Calu3 (cell line): Measurements from ENCODE around the gene DIP2B. TPM values are rescaled to one million over a fixed set of nuclear protein-coding genes. Genes with fewer than 3 reads are reported as not detected.

Source experiments
- BruUV-seq: library from RNA; stranded (reverse); fragments of 400-500 nt; replicated peaks from 2 replicates; lab custom pipeline; 2021; lab: Mats Ljungman, UMichigan
- CTCF ChIA-PET: fragments of 300-600 bp; sonication (Branson Sonifier 250); formaldehyde crosslinking; loops from one replicate; lab custom pipeline; 2022; ENCODE audit warnings: antibody characterized with exemption; lab: Charles Lee
- DNase-seq: peaks from one replicate; pipeline ENCODE4 v3.0.0; 2022
- H3K27ac Mint-ChIP-seq: one replicate; pipeline ENCODE4 v1.8.0; 2022; ENCODE audit warnings: mixed read lengths; ENCODE audit not compliant: unreplicated experiment
- H3K27me3 Mint-ChIP-seq: one replicate; pipeline ENCODE4 v1.8.0; 2022; ENCODE audit warnings: mixed read lengths; ENCODE audit not compliant: unreplicated experiment
- H3K36me3 Mint-ChIP-seq: one replicate; pipeline ENCODE4 v1.8.0; 2022; ENCODE audit warnings: mild to moderate bottlenecking, moderate library complexity, mixed read lengths; ENCODE audit not compliant: insufficient read depth, unreplicated experiment
- H3K4me1 Mint-ChIP-seq: one replicate; pipeline ENCODE4 v1.8.0; 2022; ENCODE audit warnings: mild to moderate bottlenecking, low read depth, mixed read lengths; ENCODE audit not compliant: unreplicated experiment
- H3K4me3 Mint-ChIP-seq: one replicate; pipeline ENCODE4 v1.8.0; 2022; ENCODE audit warnings: mild to moderate bottlenecking, low read depth, moderate library complexity, mixed read lengths; ENCODE audit not compliant: unreplicated experiment
- H3K9me3 Mint-ChIP-seq: one replicate; pipeline ENCODE4 v1.8.0; 2022; ENCODE audit warnings: low read depth, mixed read lengths; ENCODE audit not compliant: unreplicated experiment
- CTCF ChIP-seq: fragments of 200-600 bp; IDR thresholded peaks from one replicate; pipeline ENCODE4 v1.8.0; 2022; ENCODE audit warnings: antibody characterized with exemption; ENCODE audit not compliant: unreplicated experiment
- intact Hi-C: fragments of 100-400 bp; cut with micrococcal nuclease; formaldehyde crosslinking; loops from one replicate; pipeline ENCODE4 v1.10.0; 2022; ENCODE audit not compliant: unreplicated experiment
- total RNA-seq: library from RNA; stranded (reverse); gene quantifications from 2 replicates; pipeline ENCODE4 v1.2.3, GENCODE V29; 2022

DIP2B gene
- total RNA-seq, 1 experiment from 2014 or later, result 22.8 TPM

GRCh38 chr12:50665170-50665569 is 160.4 kb downstream of the DIP2B start:
- BruUV-seq, result no TSS peak
- H3K4me3 Mint-ChIP-seq, result no peak overlapping the region
- no peak for TF ChIP-seq CTCF
- H3K27ac Mint-ChIP-seq, result no peak overlapping the region
- no peaks in the 10 kb centered on the region for H3K27me3 Mint-ChIP-seq
- no peaks in the 10 kb centered on the region for H3K36me3 Mint-ChIP-seq
- no peaks in the 10 kb centered on the region for H3K4me1 Mint-ChIP-seq
- no peak for DNase-seq
- intact Hi-C loops, result no loop called here
- H3K9me3 Mint-ChIP-seq, result no peaks in the 10 kb centered on the region
- CTCF ChIA-PET, result interaction anchor here (0.5 to 1.7 kb wide), 5 partner anchors 49 to 161 kb away, joined by 3 to 22 read pairs (median 4); partner anchors contain the start of gene DIP2B

- H3K9me3 Mint-ChIP-seq, result no peaks in the 10 kb centered on the region
- H3K27me3 Mint-ChIP-seq, result no peaks in the 10 kb centered on the region
- CTCF ChIA-PET, result no interaction called here
- H3K4me1 Mint-ChIP-seq, result no peaks in the 10 kb centered on the region
- H3K36me3 Mint-ChIP-seq, result no peaks in the 10 kb centered on the region
- intact Hi-C loops, result no loop called here
- BruUV-seq, result no TSS peak
- TF ChIP-seq CTCF, result no peak
- no peak overlapping the region for H3K27ac Mint-ChIP-seq
- DNase-seq, result no peak
- H3K4me3 Mint-ChIP-seq, result no peak overlapping the region
These were observed 160.8 kb downstream of the DIP2B start for GRCh38 chr12:50665609-50666008.

DNA sequence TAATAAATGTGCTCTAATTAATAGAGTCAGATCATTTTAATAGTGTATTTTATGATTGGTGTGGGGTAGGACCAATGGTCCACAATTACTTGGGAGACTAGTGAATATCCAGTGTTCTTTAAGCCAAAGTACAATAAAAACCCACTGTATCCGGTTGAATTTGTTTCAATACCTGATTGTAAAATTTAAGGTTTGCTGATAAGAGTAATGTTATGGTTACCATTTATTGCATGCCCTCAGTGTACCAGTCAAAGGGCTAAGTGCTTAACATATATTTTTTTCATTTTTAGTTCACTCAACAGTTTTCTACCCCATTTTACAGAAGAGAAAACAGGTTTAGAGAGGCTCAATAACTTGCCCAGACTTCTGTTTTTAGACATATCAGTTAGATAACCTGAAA is 161.2 kb downstream of the DIP2B start:
- H3K27me3 Mint-ChIP-seq, result no peaks in the 10 kb centered on the region
- H3K4me3 Mint-ChIP-seq, result no peak overlapping the region
- CTCF ChIA-PET, result no interaction called here
- no TSS peak for BruUV-seq
- no peak for TF ChIP-seq CTCF
- no peak for DNase-seq
- H3K27ac Mint-ChIP-seq, result no peak overlapping the region
- intact Hi-C loops, result no loop called here
- no peaks in the 10 kb centered on the region for H3K4me1 Mint-ChIP-seq
- H3K9me3 Mint-ChIP-seq, result no peaks in the 10 kb centered on the region
- no peaks in the 10 kb centered on the region for H3K36me3 Mint-ChIP-seq

DNA sequence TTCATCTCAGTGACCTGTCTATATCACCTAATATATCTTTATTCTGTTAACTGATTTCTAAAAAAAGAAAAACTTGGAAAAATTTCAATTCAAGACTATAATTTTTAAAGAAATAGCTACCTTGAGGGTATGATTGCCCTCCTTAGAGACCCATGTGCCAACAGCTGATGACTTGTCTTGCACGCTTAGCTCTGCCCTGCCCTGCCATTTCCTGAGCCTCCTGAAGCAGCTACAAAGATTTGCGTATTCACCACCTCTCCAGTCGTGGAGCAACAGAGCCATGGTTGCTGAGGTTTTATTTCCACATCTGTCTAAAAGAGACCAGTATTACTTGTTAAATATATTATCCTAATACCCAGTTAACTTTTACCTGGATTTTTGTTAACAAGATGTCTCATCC is 167.4 kb downstream of the DIP2B start:
- no peak for DNase-seq
- TF ChIP-seq CTCF, result no peak
- H3K27ac Mint-ChIP-seq, result no peak overlapping the region
- H3K4me3 Mint-ChIP-seq, result no peak overlapping the region
- H3K27me3 Mint-ChIP-seq, result no peaks in the 10 kb centered on the region
- H3K36me3 Mint-ChIP-seq, result no peaks in the 10 kb centered on the region
- no TSS peak for BruUV-seq
- intact Hi-C loops, result no loop called here
- H3K4me1 Mint-ChIP-seq, result no peaks in the 10 kb centered on the region
- CTCF ChIA-PET, result no interaction called here
- no peaks in the 10 kb centered on the region for H3K9me3 Mint-ChIP-seq
